Glutamatergic neuron (in vitro differentiated cells): ENCODE results near the gene CFAP299. TPM values are rescaled to one million over a fixed set of nuclear protein-coding genes. Genes with fewer than 3 reads are reported as not detected.

ENCODE experiments used
- DNase-seq: peaks from one replicate; pipeline ENCODE4 v3.0.0; 2022
- H3K27ac Mint-ChIP-seq: one replicate; pipeline ENCODE4 v1.8.0; 2020; ENCODE audit warnings: mild to moderate bottlenecking, mixed read lengths, inconsistent platforms; ENCODE audit not compliant: unreplicated experiment
- H3K27me3 Mint-ChIP-seq: one replicate; pipeline ENCODE4 v1.8.0; 2020; ENCODE audit warnings: mild to moderate bottlenecking, moderate library complexity, mixed read lengths, inconsistent platforms; ENCODE audit not compliant: unreplicated experiment
- H3K36me3 Mint-ChIP-seq: one replicate; pipeline ENCODE4 v1.8.0; 2020; ENCODE audit warnings: mild to moderate bottlenecking, mixed read lengths, inconsistent platforms; ENCODE audit not compliant: unreplicated experiment
- H3K4me1 Mint-ChIP-seq: one replicate; pipeline ENCODE4 v1.8.0; 2020; ENCODE audit warnings: mild to moderate bottlenecking, low read depth, mixed read lengths, inconsistent platforms; ENCODE audit not compliant: unreplicated experiment
- H3K4me3 Mint-ChIP-seq: one replicate; pipeline ENCODE4 v1.8.0; 2020; ENCODE audit warnings: mild to moderate bottlenecking, mixed read lengths, inconsistent platforms; ENCODE audit not compliant: unreplicated experiment
- H3K9me3 Mint-ChIP-seq: one replicate; pipeline ENCODE4 v1.8.0; 2020; ENCODE audit warnings: mild to moderate bottlenecking, moderate library complexity, mixed read lengths, inconsistent platforms; ENCODE audit not compliant: unreplicated experiment
- total RNA-seq: library from RNA; stranded (reverse); fragmentation: NEBNext Ultra II Directional; extraction: Animal tissue kit (Norgen Biotek cat#: 25700); gene quantifications from one replicate; pipeline ENCODE4 v1.2.1, GENCODE V29; 2021; ENCODE audit not compliant: unreplicated experiment
- TF ChIP-seq, protein P1 (sequence below): fragments of 200-600 bp; sonication (generic); IDR thresholded peaks from one replicate; pipeline ENCODE4 v1.5.0; 2021; ENCODE audit not compliant: partially characterized antibody, unreplicated experiment

CFAP299 gene
- total RNA-seq, 1 donor from 2014 or later: not detected

DNA sequence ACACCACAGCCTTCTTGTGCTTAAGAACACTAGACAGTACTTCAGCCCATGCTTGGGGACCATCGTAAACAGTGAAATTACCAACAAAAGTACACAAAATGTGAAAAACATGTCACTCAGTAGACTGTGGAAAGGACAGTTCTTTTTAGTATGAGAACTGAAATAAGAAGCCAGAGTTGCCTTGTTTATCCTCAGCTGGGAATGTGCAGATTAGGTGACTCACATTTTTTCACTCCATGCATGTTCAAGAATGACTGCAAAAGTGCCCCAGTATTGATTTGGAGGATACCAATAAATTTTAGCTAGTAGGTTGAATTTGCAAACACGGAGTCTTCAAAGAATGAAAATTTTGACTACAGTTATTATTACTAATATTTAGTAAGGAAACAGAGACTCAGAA is 671.9 kb downstream of the CFAP299 start:
- TF ChIP-seq, protein P1, sequence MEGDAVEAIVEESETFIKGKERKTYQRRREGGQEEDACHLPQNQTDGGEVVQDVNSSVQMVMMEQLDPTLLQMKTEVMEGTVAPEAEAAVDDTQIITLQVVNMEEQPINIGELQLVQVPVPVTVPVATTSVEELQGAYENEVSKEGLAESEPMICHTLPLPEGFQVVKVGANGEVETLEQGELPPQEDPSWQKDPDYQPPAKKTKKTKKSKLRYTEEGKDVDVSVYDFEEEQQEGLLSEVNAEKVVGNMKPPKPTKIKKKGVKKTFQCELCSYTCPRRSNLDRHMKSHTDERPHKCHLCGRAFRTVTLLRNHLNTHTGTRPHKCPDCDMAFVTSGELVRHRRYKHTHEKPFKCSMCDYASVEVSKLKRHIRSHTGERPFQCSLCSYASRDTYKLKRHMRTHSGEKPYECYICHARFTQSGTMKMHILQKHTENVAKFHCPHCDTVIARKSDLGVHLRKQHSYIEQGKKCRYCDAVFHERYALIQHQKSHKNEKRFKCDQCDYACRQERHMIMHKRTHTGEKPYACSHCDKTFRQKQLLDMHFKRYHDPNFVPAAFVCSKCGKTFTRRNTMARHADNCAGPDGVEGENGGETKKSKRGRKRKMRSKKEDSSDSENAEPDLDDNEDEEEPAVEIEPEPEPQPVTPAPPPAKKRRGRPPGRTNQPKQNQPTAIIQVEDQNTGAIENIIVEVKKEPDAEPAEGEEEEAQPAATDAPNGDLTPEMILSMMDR: no peak
- Mint-ChIP-seq H3K4me3 (no peak overlapping the region), H3K27me3 (peaks cover 2% of the 10 kb centered on the region), H3K9me3 (peaks cover 1% of the 10 kb centered on the region), H3K27ac (peak overlapping the region; percentile 86), H3K4me1 (peaks cover 26% of the 10 kb centered on the region), H3K36me3 (peaks cover 21% of the 10 kb centered on the region)
- no peak for DNase-seq

Other genes with a start within 250 kb of the CFAP299 start
- 16.6 TPM for gene PRDM8, start 138.2 kb upstream of the CFAP299 start, total RNA-seq
- not detected for gene FGF5, start 69.1 kb upstream of the CFAP299 start, total RNA-seq